GM19397 (cell line): ENCODE results near the gene DDX28.
A peak's percentile ranks its signal among the peaks of the same experiment; 100 is the strongest.

Experiments used
- ATAC-seq: cut with Tn5 transposase; IDR thresholded peaks from one replicate; pipeline ENCODE4 v1.9.1; 2021; ENCODE audit warnings: mild to moderate bottlenecking, moderate library complexity; ENCODE audit not compliant: unreplicated experiment

Gene DDX28, protein sequence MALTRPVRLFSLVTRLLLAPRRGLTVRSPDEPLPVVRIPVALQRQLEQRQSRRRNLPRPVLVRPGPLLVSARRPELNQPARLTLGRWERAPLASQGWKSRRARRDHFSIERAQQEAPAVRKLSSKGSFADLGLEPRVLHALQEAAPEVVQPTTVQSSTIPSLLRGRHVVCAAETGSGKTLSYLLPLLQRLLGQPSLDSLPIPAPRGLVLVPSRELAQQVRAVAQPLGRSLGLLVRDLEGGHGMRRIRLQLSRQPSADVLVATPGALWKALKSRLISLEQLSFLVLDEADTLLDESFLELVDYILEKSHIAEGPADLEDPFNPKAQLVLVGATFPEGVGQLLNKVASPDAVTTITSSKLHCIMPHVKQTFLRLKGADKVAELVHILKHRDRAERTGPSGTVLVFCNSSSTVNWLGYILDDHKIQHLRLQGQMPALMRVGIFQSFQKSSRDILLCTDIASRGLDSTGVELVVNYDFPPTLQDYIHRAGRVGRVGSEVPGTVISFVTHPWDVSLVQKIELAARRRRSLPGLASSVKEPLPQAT

DNA sequence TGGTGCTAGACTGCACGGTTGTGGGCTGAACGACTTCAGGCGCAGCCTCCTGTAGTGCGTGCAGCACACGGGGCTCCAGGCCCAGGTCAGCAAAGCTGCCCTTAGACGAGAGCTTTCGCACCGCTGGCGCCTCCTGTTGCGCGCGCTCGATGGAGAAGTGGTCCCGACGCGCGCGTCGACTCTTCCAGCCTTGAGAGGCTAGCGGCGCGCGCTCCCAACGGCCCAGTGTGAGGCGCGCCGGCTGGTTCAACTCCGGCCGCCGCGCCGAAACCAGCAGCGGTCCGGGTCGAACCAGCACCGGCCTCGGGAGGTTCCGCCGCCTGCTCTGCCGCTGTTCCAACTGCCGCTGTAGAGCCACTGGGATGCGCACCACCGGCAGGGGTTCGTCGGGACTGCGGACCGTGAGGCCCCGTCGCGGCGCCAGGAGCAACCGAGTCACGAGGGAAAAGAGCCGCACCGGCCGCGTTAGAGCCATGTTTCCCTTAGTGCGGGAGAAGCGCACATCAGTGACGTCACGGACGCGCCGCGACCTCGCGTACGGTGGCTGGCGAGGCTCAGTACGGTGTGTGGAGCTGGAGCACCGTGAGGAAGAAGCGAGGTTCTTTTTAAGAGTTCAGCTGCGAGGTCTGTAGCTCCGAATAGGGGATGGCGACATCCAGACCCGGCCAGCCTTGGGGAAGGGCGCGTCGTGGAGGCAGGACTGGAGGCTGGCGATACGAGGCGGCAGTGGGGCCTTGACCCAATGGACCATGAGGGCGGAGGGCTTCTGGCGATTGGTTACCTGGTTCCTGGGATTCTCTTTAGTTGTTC, at the start of gene DDX28, which contains the start of gene DUS2:
Gene DDX28 (minus strand): TSS at position 505 of the 810 bp plus-strand sequence. CDS start 30 bp downstream, at position 475.
Gene DUS2 (plus strand): TSS at position 557 of the 810 bp plus-strand sequence. CDS start 14,740 bp downstream, outside the sequence.
- peak; percentile 77 for ATAC-seq

GRCh38 chr16:68072038-68072695, 49.1 kb upstream of the DDX28 start:
- no peak for ATAC-seq

DNA sequence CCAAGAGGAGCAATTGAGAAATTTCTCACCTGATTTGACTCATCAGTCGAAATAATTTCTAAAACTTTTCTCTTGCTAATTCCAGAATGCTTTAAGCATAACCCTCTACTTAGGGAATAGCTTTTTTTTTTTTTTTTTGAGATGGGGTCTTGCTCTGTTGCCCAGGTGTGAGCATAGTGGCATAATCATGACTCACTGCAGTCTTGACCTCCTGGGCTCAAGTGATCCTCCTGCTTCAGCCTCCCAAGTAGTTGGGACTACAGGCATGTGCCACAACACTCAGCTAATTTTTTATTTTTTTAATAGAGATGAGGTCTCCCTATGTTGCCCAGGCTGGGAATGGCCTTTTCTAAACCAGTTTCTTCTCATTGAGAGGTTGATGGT, 48.5 kb upstream of the DDX28 start:
- ATAC-seq: no peak

DNA sequence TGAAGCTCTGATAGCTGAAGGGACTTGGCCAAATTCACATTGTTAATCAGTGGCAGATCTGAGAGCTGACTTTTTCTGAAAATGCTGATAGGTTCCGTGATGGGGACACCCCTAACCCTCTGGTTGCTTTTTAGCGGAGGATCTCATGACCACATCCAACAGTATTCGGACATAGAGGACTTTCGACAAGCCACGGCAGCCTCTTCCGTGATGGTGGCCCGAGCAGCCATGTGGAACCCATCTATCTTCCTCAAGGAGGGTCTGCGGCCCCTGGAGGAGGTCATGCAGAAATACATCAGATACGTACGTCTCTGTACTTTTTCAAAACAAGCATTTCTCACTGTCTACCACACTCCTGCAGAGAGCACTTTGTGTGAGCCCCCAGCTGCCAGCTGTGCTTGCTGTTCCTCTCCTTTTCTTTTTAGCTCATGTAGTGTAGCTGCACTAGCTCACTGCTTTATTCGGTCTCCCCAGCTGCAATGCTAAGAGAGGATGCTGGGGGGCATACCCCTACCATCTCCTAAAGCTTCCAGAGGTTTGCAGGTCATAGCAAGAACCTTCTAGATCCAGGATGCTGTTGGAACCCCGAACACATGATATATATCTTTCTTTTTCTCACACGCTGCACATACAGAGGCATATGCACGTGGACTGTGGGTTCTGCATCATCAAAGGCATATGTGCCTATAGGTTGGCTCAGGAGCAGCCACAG, 47.9 kb upstream of the DDX28 start:
- no peak for ATAC-seq

- no peak for ATAC-seq
Measured at GRCh38 chr16:68070249-68070730, 47.3 kb upstream of the DDX28 start.

- ATAC-seq: no peak
Measured at GRCh38 chr16:68069511-68070248, 46.6 kb upstream of the DDX28 start.

DNA sequence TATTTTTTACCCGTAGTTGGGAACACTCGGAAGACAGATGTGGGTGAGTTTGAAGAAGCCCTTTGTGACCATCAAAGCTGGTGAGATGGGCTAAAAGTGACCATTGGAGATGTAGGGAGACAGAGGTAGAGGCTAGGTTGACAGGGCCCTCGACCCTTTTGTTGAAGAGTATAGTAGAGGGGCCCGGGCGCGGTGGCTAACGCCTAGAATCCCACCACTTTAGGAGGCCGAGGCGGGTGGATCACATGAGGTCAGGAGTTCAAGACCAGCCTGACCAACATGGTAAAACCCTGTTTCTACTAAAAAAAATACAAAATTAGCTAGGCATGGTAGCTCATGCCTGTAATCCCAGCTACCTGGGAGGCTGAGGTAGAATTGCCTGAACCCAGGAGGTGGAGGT, 45.9 kb upstream of the DDX28 start:
- ATAC-seq: no peak

DNA sequence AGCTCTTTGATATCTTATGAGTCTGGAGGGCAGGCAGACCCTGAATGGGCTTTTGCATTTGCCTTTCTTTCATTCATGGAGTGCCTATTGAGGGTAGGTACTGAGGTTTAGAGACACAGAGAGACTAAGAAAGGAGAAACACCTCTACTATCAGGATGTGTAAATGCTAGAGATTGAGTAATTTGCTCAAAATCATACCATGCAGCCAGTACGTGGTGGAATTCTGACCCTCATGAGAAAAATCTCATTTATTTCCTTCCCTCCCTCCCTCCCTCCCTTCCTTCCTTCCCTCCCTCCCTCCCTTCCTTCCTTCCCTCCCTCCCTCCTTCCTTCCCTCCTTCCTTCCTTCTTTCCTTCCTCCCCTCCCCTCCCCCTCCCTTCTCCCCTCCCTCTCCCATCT, 43.7 kb upstream of the DDX28 start:
- ATAC-seq: no peak

- ATAC-seq: no peak
Measured at GRCh38 chr16:68065716-68066305, 42.8 kb upstream of the DDX28 start.

DNA sequence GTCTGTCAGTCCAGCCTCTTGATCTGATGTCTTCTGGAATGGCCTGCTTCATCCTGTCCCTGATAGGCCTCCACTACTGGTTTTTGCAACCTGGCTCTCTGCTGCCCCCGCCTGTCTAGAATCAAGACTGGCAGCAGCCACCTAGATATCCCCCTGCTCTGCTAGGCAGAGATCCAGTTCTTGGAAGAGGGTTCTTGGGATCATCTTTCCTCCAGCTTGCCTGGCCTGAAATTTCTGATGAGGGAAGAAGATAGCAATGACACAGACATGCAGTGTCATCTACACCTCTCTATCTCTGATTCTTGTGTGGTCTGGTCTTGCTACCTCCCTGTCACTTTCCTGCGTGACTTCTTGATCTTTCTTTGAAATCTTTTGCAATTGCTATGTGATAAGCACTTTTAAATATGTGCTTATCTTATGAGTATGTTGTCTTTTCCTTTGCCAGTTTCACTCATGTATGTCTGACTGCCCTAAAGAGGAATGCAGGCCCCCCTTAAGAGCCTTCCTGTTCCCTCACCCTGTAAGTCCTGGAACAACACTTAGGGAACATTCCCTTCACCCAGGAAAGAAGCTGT, 41.8 kb upstream of the DDX28 start:
- ATAC-seq: no peak

DNA sequence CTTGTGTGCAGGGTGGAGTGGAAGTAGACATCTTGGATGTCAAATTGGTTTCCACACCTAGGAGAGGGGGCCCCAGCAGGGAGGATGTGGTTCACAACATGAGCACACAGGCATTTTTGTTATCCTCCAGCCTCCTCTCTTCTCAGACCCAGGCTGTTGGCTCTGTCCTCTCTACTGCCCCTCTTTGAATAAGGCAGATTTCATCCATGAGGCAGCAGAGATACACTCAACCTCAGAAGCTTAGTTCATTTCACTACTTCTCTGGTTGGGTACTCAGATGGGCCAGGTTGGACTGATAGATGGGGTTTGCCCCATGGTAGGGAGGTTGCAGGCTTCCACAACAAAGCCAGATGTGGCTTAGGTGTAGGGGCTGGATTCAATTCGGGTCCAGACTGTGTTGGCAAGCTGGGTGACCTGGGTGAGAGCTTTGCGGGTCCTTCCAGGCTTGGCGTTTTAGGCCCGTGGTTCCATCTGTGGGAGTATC, 39.9 kb upstream of the DDX28 start:
- ATAC-seq: no peak

DNA sequence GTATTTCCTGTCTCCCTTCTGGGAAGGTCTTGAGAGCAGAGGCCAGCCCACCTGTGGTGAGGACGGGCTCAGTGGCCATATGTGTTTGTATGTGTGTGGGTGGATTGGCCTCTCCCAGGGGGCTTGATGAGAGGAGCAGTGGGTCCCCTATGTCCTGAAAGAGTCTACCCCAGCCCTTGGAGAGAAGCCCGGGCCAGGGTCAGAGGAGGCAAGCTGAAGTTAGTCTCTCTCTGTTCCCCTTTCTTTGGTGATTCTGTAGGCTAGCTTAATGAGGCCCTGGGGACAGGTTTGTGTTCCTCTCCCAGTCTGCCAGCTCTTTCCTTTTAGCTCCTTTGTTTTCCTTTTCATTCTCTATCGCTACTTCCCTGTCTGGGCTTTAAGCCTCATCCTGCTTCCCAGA, 38.4 kb upstream of the DDX28 start:
- ATAC-seq: no peak

DNA sequence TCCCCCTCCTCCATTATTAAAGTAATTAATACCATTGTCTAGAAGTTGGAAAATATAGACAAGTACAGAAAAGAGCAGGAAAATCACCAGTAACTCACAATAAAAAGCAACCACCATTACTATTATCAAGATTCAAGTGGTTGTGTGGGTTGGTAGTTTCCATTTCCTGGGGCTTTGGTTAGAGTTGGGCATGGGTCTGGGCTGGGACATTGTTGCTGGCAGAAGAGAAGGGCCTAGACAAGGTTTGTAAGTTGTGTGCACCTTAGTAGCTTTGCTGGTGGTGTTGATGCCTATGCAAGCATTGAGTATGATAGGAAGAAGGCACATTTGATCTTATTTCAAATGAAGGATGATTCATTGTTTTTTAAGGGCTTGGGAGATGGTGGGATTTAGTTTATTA, 36.8 kb upstream of the DDX28 start:
- ATAC-seq: no peak

DNA sequence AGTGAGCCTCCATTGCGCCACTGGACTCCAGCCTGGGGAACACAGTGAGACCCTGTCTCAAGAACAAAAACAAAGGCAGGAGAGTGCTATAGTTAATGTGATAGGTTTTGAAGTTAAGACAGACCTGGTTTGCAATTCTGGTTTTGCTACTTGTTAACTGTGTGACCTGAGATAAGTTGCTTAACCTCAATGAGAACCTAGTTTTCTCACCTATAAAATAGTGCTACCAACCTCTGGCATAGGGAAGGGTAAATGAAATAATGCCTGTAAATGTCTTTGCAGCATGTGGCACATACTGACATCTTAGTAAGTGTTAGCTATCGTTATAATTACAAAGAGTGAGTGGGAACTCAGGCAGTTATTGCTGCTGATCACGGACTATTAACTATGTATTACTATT, 32.4 kb upstream of the DDX28 start:
- no peak for ATAC-seq

GRCh38 chr16:68049449-68049848, 26.4 kb upstream of the DDX28 start:
- no peak for ATAC-seq

- no peak for ATAC-seq
Measured at GRCh38 chr16:68047987-68048386, 25.0 kb upstream of the DDX28 start.

DNA sequence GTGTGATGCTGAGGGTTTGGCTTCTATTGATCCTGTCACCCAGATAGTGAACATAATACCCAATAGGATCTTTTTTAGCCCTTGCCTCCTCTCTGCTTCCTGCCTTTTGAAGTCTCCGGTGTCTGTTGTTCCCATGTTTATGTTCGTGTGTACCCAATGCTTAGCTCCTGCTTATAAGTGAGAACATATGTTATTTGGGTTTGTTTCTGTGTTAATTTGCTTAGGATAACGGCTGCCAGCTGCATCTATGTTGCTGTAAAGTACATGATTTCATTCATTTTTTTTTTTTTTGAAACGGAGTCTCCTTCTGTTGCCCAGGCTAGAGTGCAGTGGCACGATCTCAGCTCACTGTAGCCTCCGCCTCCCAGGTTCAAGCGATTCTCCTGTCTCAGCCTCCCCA, 23.1 kb upstream of the DDX28 start:
- no peak for ATAC-seq

- ATAC-seq: no peak
Measured at GRCh38 chr16:68041783-68042182, 18.8 kb upstream of the DDX28 start.
